HTR-8/SVneo (cell line): Measurements from ENCODE around the gene IER2.

ENCODE experiments used
- DNase-seq: peaks from one replicate; pipeline ENCODE4 v3.0.0; 2011; ENCODE audit warnings: low spot score, mixed read lengths; ENCODE audit not compliant: insufficient read length
- FAIRE-seq: peaks from 2 replicates; lab custom pipeline; 2011; peaks lifted over from hg19 to GRCh38; lab: Jason Lieb, UNC

Gene IER2, protein sequence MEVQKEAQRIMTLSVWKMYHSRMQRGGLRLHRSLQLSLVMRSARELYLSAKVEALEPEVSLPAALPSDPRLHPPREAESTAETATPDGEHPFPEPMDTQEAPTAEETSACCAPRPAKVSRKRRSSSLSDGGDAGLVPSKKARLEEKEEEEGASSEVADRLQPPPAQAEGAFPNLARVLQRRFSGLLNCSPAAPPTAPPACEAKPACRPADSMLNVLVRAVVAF

DNA sequence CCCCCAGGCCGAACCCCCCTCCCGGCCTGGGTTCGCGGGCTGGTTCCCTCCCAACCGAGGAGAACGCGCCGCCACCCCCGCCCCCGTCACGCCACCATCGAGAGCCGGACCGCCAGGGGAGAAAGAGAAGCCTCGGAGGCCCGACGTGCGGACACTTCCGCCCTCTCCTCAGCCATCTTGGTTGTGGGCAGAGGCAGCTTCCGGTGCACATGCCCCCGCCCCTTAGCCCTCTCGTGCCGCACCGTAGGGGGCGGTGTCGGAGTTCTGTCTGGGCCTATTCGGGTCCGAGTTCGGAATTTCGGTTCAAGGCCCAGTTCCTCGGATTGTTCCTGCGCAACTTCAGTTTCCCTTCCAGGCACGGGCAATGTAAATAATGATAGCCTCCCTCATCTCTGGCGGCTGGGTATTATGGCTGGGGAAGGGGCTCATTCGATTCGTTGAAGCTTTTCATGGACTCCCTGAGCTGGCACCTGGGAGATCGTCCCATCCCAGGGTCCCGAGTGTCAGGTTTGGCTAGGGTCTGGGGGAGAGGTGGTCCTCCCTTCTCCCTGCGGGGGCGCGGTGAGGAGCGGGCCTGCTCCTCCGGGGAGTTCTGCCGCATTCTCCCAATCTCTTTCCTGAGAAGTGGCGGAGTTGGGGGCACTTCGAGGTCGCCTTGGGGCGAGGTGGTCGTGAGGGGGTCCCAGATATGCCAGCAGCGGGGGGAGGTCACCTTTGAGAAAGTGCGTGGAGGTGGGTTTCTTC is at the start of gene IER2, which contains the start of gene STX10:
IER2 (plus strand) TSS at position 225 of the 744 bp plus-strand sequence. CDS start 2,776 bp downstream, outside the sequence.
STX10 (minus strand) TSS at position 189 of the 744 bp plus-strand sequence. CDS start 202 bp downstream, outside the sequence.
- peak; percentile 68 for FAIRE-seq
- DNase-seq = peak; percentile 91

DNA sequence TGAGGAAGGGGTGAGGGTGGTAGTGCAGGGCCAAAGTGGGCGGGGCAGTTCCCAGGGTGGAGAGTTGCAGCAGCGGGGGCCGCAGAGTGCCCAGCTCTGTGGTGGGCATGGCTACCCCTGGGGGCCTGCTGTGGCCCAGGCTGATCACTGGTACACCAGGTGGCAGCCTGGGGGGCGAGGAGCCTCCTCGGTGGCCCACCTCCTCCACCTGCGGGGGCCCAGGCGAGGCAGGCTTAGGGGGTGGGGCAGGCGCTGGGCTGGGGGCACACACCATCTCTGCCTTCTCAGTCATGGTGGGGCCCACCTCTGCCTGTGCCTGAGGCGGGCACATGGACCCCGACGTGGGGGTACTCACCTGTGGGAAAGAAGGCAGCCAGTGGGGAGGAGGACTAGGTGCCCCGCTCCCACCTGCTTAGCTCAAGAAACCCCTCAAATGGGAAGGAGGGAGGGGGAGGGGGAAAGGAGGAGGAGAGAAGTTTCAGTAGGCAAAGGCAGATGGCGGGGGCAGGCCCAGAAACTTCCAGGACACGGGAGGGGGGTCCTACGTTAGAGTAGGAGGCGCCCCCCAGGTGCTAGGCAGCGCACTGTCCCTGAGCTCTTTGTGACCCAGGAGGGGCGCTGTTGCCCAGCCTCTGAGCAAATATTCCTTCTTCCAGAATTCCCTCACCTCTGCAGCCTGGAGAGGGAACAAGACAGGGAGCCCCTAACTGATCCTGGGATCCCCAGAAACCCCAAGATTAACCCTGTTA is 49.2 kb upstream of the IER2 start:
- DNase-seq = no peak
- no peak for FAIRE-seq

DNA sequence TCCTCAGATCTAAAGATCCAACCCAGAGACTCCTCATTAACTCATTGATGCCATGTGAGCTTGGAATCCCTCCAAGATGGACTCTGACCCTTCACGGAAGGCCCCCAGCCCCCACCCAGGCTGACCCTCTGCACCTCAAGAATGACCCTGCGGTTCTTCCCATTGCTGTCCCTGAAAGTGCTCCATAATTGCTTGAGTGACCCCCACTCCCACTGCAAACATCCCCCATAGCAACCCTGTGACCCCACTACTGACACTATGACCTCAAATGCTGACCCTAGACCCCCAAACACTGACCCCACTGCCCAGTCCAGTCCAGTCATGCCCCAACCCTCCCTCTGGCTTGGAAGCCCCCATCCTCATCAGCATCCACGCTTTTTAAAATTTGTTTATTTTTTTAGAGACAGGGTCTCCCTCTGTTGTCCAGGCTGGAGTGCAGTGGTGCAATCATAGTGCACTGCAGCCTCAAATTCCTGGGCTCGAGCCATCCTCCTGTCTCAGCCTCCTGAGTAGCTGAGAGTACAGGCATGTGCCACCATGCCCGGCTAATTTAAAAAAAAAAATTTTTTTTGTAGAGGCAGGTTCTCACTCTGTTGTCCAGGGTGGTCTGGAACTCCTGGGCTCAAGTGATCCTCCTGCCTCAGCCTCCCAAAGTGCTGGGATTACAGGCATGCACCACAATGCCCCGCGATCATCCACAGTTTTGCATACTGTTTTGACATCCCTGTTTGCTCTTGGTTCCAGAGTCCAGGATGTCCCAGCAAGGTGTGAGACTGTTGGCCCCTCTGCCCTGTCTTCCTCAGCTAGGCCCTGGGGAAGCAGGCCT is 48.4 kb upstream of the IER2 start:
- FAIRE-seq (no peak), DNase-seq (no peak)

DNA sequence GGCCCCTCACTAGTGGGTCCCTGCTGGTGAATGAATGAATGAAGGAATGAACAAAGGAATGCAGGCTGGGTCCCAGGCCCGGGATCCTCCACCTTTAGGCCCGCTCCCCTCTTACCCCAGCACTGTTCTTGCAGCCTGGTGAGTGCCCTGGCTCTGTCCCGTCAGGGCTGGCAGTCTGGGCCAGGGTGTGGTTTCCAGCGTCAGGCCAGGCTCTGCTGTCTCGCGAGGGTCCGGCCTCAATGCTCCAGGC is 47.9 kb upstream of the IER2 start:
- DNase-seq (no peak), FAIRE-seq (no peak)

DNA sequence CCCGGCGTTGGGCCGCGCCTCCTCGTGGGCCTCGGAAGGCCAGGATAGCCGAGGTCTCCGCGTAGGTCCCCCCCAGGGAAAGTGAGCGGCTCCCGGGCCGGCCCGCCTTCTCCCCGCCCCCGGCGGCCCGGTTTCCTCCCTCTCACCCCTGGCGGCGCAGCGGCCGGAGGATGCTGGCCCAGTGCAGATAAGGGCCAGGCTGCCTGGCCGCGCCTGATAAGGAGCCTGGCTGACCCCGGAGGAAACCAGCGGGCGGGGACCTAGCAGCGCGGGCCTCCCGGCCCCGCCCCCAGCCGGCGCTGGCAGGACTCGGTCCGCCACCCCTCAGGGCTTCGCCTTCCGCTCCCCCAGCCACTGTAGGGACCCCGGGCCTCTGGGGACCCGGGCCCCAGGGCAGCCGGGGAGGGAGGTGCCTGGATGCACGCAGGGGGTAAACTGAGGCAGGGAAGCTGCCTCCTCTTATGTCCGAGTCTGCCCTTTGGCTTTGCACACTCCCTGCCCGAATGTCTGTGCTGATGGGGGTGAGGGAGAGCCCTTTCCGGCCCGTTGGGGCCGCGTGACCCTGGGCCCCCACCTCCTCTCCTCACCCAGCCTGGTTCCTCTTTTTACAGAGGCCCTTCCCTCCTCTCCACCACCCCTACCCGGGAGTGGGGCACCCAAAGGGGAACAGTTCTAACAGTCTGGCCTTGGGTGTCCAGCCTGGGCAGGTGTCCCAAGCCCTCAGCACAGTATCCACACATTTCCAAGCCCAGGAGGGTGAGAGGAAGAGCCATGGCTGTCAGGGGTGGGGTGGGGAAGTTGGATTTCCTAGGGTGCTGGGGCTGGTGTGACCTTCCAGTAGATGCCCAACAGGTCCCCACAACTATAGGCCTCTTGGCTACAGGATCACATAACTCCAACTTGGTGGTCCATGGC is 47.3 kb upstream of the IER2 start, which contains the start of gene LYL1:
LYL1 (minus strand) TSS at position 193 of the 915 bp plus-strand sequence. CDS start 1,687 bp downstream, outside the sequence.
- DNase-seq = no peak
- no peak for FAIRE-seq

DNA sequence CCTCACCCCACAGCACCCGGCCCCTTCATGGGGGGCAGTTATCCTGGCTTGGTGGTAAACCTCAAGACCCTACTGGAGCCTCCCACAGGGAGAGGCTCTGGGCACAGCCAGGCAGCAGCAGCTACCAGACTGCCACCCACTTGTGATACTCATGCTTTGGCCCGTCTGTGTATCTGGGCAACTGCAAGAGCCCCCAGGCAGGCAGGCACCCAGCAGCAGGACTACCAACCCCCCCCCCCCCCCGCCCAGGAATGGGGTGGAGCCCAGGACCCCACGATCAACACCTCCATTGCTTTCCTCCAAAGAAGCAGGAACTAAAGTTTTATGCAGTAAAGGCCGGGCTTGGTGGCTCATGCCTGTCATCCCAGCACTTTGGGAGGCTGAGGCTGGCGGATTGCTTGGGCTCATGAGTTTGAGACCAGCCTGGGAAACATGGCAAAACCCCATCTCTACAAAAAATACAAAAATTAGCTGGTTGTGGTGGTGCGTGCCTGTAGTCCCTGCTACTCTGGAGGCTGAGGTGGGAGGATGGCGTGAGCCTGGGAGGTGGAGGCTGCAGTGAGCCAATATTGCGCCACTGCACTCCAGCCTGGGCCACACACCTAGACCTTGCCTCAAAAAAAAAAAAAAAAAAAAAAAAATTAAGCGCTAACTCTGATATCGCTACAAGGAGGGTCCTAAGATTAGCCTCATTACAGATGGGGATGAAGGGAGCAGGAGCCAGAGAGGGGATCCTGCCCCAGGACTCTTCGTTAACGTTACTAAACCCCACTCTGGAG is 46.4 kb upstream of the IER2 start:
- DNase-seq = no peak
- no peak for FAIRE-seq

DNA sequence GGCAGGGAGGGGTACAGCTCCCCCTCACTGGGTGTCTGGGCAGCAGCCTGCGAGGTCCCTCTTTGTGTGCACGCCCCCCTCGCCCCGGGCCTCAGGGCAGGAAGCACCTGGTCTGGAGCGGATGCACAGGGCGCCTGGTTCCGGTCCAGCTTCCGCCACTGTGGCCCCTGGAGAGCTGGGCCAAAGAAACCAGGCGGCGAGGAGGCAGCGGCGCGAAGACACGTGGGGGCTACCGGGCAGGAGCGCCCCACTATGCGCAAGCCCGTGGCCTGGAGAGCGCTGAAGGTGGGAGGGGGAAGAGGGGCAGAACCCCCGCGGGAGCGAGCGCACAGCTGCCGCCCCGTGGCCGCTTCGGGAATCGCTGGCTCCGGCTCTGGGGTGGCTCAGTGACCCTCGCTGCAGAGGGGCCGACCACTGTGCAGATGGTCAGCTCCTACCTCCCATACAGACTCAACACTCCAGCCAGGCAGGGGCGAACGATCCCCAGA is 45.8 kb upstream of the IER2 start:
- no peak for FAIRE-seq

DNA sequence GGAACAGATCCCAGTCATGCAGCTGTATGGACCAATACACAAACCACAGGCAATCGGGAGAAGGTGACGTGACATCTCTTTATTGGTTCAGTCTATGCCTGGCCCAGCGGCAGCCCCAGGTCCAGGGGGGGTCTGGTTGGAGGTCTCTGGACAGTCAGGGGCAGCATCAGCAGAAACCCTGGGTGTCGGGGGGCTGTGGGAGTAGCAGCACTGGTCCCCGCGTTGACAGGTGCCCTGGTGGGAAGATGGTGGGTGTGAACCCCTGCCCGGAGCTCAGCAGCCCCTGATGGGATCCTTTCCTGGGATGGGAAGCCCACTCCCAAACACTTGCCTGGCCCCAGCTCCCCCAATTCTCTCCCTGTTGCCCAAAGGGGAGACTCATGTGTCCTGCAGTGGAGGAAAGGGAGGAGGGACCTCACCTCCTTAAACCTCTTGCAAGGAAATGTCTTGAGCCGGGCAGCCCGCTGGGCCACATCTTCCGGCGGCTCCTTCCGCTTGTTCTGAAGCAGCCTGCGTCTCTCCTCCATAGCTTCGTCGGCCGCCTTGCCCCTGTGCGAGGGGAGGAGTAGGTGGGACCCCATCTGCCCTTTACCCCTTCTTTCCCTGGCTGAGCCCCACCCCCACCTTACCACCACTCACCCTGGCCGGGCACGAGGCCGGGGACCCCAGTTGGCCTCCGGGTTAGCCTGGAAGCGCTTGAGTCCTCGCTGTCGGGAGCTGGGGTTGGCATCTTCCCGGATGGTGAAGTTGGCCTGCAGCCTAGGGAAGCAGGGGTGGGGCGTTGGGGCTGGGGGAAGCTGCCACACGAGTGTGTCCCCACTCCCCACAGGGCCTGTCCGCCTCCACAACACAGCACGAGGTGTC is 45.1 kb upstream of the IER2 start:
- no peak for FAIRE-seq
- no peak for DNase-seq

More for the DNA sequence above, 45.8 kb upstream of the IER2 start:
- no peak for DNase-seq

DNA sequence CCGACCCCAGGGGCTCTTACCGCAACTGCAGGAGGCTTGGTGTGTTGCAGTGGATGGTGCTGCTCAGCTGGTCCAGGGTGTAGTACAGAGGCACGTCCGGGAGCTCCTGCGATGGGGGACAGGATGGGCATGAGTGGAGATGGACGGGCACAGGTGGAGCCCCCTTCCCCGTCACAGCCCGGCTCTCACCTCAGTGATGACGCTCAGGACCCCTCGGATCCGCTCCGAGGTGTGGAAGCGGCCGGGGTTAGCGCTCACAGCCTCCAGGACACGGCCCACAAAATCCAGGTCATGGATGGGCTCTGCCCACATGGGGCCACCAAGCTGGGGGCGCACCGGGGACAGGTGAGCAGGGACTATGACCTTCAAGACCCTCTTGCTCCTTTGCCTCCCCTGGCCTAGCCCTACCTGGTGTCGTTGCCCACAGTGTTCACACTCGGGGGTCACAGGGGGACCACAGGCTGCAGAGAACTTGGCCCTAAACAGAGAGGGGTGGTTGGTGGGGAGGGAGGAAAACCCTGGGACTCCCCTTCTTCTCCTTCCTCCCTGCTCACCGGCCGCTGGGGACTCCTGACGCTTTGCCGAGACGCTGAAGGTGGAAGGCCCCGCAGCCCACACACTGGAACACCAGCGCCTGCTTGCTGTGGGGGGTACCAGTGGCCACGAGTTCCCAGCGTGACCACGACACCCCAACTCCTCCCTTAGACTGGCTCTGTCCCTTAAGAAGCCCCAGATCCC is 40.7 kb upstream of the IER2 start:
- DNase-seq = no peak
- FAIRE-seq = no peak

DNA sequence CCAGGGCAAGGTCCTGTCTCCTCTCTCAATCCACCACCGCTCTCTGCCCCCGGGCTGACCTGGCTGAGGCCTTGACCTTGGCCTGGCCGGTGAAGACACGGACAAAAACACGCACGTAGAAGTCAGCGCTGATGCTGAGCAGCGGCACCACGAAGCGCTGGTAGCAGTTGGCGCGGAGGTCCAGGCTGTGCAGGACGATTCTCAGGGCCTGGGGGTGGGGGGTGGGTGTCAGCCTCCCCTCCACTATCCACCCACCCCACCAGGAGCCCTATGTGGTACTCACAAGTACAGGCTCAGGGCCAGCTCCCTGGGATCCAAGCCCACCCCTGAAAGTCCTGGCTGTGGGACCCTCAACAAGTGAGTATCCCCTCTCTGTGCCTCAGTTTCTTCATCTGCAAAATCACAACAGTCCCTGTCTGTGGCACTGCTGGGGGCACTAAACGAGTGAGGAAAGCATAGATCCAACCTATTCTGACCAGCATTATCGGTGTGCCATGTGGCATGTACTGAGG is 40.1 kb upstream of the IER2 start:
- DNase-seq (no peak), FAIRE-seq (no peak)

DNA sequence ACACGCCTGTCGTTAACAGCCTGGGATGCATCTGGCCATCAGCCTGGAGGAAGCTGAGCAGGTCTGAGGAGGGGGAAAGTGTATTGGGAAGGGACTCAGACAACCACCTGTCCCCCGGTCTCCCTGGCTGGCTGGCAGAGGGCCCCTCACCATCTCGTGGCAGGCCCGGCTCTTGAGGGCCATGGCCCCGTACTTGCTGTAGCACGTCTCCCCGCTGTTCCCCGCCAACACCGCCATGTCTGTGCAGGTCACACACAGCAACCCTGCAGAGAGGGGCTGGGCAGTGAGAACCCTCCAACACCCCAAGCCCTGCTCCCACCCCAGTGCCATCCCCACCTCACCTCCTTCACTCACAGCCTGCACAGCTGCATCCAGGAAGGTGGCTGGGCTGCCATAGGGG is 37.7 kb upstream of the IER2 start:
- no peak for DNase-seq
- no peak for FAIRE-seq

DNA sequence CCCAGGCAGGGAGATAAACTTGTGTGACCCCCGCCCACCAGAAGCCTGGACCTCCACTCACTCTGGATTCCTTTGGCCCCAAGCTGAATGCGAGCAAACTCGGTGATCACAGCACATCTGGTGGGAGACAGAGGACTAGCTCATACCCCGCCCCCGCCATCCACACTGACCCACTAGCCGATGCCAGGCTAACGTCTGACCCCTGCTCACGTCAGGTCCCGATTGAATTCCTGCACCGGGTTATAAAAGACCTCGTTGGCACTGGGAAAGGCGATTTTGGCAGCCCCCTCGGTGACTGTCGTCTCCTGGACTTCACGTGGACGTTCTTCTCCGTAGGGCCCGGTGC is 34.3 kb upstream of the IER2 start:
- DNase-seq = no peak
- no peak for FAIRE-seq

DNA sequence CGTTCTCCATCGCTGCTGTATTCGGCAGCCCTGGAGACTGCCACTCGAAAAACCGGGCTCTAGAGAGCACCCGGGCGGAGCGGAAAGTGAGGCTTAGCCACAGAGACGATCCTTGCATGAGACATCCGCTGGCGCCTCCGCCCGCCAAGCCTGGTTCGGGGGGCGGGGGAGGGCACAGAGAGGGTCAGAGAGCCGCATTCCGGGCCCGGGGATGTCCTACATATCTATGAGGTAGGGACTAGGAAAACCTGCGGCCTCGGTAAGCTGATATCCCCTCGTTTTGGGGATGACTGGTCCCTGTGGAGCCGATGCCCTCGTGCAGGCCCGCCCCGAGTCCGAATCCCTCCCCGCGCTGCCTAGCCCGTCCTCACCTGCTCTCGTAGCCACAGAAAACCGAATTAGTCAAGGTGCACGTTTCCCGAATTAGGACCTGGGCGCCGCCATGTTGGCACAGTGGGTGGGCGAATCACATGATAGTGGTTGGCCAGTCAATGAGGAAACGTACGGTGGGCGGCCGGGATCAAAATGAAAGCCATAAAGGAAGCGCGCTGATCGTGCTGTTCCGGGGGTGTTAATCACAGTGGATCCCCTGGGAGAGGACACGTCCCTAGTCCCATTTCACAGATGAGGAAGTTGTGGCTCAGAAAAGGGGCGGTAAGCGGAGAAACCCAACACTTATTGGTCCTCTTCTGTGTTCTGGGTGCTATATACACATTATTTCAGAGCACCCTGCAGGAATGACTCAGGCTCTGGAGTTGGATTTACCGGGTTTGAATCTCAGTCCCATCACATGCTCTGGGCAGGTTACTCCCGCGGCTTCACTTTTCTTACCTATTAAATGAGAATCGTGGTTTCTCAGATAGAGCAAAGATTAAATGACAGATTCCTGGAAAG is 33.7 kb upstream of the IER2 start, which contains the start of gene TRMT1:
TRMT1 (minus strand) TSS at position 459 of the 894 bp plus-strand sequence; CDS start at position 118, 341 bp downstream.
- peak; percentile 98 for DNase-seq
- peak; percentile 90 for FAIRE-seq

DNA sequence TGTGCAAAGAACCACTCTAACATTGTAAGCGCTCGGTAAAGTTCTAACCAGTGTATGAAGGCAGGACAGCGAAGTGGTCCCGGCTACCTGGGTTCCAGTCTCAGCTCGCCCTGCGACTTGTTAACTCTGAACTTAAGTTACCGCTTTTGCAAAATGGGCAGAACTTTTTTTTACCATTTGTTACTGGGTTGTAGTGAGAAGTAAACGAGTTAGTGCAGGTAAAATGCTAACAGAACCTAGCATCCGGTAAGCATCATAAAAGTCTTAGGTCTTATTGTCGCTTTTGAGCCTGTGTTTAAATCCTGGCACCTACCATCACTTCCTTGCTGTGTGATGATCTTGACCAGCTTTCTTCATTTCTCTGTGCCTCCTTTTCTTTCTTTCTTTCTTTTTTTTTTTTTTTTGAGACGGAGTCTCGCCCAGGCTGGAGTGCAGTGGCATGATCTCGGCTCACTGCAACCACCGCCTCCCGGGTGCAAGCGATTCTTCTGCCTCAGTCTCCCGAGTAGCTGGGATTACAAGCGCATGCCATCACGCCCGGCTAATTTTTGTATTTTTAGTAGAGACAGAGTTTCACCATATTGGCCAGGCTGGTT is 32.9 kb upstream of the IER2 start:
- FAIRE-seq (no peak), DNase-seq (no peak)

DNA sequence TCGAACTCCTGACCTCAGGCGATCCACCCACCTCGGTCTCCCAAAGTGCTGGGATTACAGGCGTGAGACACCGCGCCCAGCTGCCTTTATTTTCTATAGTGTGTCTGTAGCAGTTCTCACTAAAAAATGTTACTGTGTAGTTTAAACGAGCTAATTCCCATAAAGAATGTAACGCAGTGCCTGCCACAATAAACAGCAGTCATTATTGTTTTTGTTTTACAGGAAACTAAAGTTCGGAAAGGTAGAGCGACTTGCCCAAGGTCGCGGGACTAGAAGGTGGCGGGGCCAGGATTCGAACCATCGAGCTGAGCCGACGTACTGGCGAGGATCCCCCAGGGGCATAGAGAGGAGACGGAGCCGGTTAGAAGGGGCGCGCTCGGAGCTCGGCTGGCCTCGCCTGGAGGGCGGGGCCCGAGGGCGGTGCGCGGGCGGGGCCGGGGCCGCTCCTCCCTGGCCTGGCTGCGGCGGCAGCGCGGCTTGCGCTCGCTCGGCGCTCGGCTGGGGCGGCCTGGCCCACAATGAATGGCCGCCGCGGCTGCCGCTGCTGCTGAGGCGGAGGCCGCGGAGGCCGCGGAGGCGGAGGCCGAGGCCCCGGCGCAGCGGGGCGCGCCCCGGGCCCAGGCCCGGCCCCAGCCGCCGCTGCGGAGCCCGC is 32.3 kb upstream of the IER2 start, which contains the start of gene NACC1:
NACC1 (plus strand) TSS at position 493 of the 652 bp plus-strand sequence. CDS start 16,944 bp downstream, outside the sequence.
- FAIRE-seq (peak; percentile 55), DNase-seq (peak; percentile 95)
